Measurements from ENCODE around the gene KREMEN1. TPM values are rescaled to one million over a fixed set of nuclear protein-coding genes. Genes with fewer than 3 reads are reported as not detected.

The KREMEN1 gene
- total and polyA plus RNA-seq, 9 of the 15 experiments (the other 6 are each of a cell fraction or from before 2014, with no cell fraction given): 0.69 to 11.5 (median 4.3) TPM

- TF ChIP-seq UBTF (IDR thresholded peaks at IDR 0.05; ENCODE audit: borderline replicate concordance in 1 of 2, low read depth in 2 of 2, low read length in 2 of 2): no peak
- peak; percentile 87 for TF ChIP-seq ZNF263 (CRISPR knock-in tag; IDR thresholded peaks at IDR 0.05; ENCODE audit: borderline replicate concordance)
- 0 out of 2 replicates have a peak, but pooled peaks have one; percentile 10 for TF ChIP-seq L3MBTL2 (IDR thresholded peaks at IDR 0.05)
- 0 out of 4 replicates have a peak, but pooled peaks of 1 of the 2 experiments have one; percentile 2 for TF ChIP-seq MNT (conservative IDR thresholded peaks at IDR 0.05)
- TF ChIP-seq EP400 (IDR thresholded peaks at IDR 0.05): 0 out of 2 replicates have a peak, but pooled peaks have one; percentile 4
- 0 out of 2 replicates have a peak, but pooled peaks have one; percentile 18 for TF ChIP-seq BCOR (IDR thresholded peaks at IDR 0.05)
- TF ChIP-seq SMARCE1 (IDR thresholded peaks at IDR 0.05): 0 out of 2 replicates have a peak, but pooled peaks have one; percentile 46
- no peak for TF ChIP-seq DIDO1 (tag; IDR thresholded peaks at IDR 0.05; ENCODE audit: low read depth)
- TF ChIP-seq RBM25 (IDR thresholded peaks at IDR 0.05; ENCODE audit: low read depth, low read length, severe bottlenecking): peak; percentile 58
- TF ChIP-seq RCOR1 (IDR thresholded peaks at IDR 0.05; ENCODE audit: borderline replicate concordance in 1 of 2, low read depth in 2 of 2, low read length in 2 of 2): no peak
- TF ChIP-seq CHD1 (IDR thresholded peaks at IDR 0.05; ENCODE audit: low read length): peak; percentile 7
- no peak for TF ChIP-seq POU5F1 (IDR thresholded peaks at IDR 0.05; ENCODE audit: borderline replicate concordance, low read depth, low read length, partially characterized antibody)
- TF ChIP-seq PCBP1 (IDR thresholded peaks at IDR 0.05; ENCODE audit: low read depth, low read length, poor library complexity, severe bottlenecking): no peak
- TF ChIP-seq ZFX (CRISPR knock-in tag; IDR thresholded peaks at IDR 0.05): peak; percentile 46; the same call in 1 of the 2 replicates
These were observed 133.8 kb downstream of the KREMEN1 start (continued) for GRCh38 chr22:29206372-29207242.
